IMR-90 (cell line): ENCODE data around the gene SOX11. TPM values are rescaled to one million over a fixed set of nuclear protein-coding genes. Genes with fewer than 3 reads are reported as not detected.

Experiments used
- ATAC-seq: fragments of 200-7000 bp; cut with Tn5 transposase; 2 replicates; pipeline ENCODE4 v1.9.1; 2020; ENCODE audit warnings: low read depth, mild to moderate bottlenecking, moderate library complexity
- BruUV-seq: library from RNA; stranded (reverse); fragments of 400-500 nt; replicated peaks from 2 replicates; lab custom pipeline; 2021; lab: Mats Ljungman, UMichigan
- CTCF ChIA-PET: fragments of 300-600 bp; formaldehyde crosslinking; extraction: SDS; loops from one replicate; lab custom pipeline; 2021; ENCODE audit warnings: antibody characterized with exemption; lab: Yijun Ruan, JAX
- POLR2A ChIA-PET: fragments of 300-600 bp; sonication (Branson Sonifier 250); formaldehyde crosslinking; loops from one replicate; lab custom pipeline; 2022; ENCODE audit warnings: antibody characterized with exemption; ENCODE audit not compliant: unreplicated experiment; lab: Charles Lee
- DNase-seq: peaks from one replicate; pipeline ENCODE4 v3.0.0; 2013
- H2AFZ ChIP-seq: replicated peaks from 2 replicates; pipeline ENCODE3; 2013; ENCODE audit warnings: low read length, mild to moderate bottlenecking; ENCODE audit not compliant: poor library complexity
- H2AK5ac ChIP-seq: 2 replicates; pipeline ENCODE4 v1.6.1; 2013; ENCODE audit warnings: low read depth, low read length, inconsistent platforms
- H2AK9ac ChIP-seq: replicated peaks from 2 replicates; pipeline ENCODE3; 2013; ENCODE audit warnings: mild to moderate bottlenecking, low read depth, low read length, moderate library complexity; ENCODE audit not compliant: poor library complexity
- H2BK120ac ChIP-seq: 2 replicates; pipeline ENCODE4 v1.6.1; 2013; ENCODE audit warnings: low read depth, low read length, inconsistent platforms
- H2BK15ac ChIP-seq: 3 replicates; pipeline ENCODE4 v1.6.1; 2013; ENCODE audit warnings: low read depth, low read length, inconsistent platforms
- H2BK20ac ChIP-seq: 2 replicates; pipeline ENCODE4 v1.6.1; 2013; ENCODE audit warnings: low read depth, mild to moderate bottlenecking, inconsistent platforms, low read length, moderate library complexity
- H2BK5ac ChIP-seq: 2 replicates; pipeline ENCODE4 v1.6.1; 2013; ENCODE audit warnings: mild to moderate bottlenecking, low read depth, low read length, inconsistent platforms; ENCODE audit not compliant: poor library complexity, severe bottlenecking
- H3K14ac ChIP-seq: replicated peaks from 2 replicates; pipeline ENCODE4 v1.6.1; 2013; ENCODE audit warnings: low read depth, low read length, inconsistent platforms
- H3K18ac ChIP-seq: 2 replicates; pipeline ENCODE4 v1.6.1; 2013; ENCODE audit warnings: low read depth, low read length, control low read depth
- H3K23ac ChIP-seq: 2 replicates; pipeline ENCODE4 v1.6.1; 2013; ENCODE audit warnings: low read depth, low read length, inconsistent platforms
- H3K27ac ChIP-seq: 2 replicates; pipeline ENCODE4 v1.5.1; 2013; ENCODE audit warnings: mild to moderate bottlenecking, control low read depth, low read length; ENCODE audit not compliant: insufficient read depth
- H3K27me3 ChIP-seq: 2 replicates; pipeline ENCODE4 v1.6.1; 2013; ENCODE audit warnings: low read length; ENCODE audit not compliant: control insufficient read depth, insufficient read depth
- H3K36me3 ChIP-seq: 2 replicates; pipeline ENCODE4 v1.6.1; 2013; ENCODE audit warnings: low read length, mixed read lengths; ENCODE audit not compliant: control insufficient read depth, insufficient read depth
- H3K4ac ChIP-seq: 2 replicates; pipeline ENCODE4 v1.6.1; 2013; ENCODE audit warnings: low read depth, low read length, inconsistent platforms
- H3K4me1 ChIP-seq: 2 replicates; pipeline ENCODE4 v1.6.1; 2013; ENCODE audit warnings: low read length, mixed read lengths; ENCODE audit not compliant: control insufficient read depth, insufficient read depth
- H3K4me2 ChIP-seq: 2 replicates; pipeline ENCODE4 v1.6.1; 2013; ENCODE audit warnings: low read depth, mild to moderate bottlenecking, control low read depth, low read length, moderate library complexity
- H3K4me3 ChIP-seq: 2 replicates; pipeline ENCODE4 v1.5.1; 2013; ENCODE audit warnings: low read depth, mild to moderate bottlenecking, control low read depth, low read length, moderate library complexity; ENCODE audit not compliant: insufficient read depth
- H3K56ac ChIP-seq: 2 replicates; pipeline ENCODE4 v1.6.1; 2013; ENCODE audit warnings: low read length, inconsistent platforms; ENCODE audit not compliant: insufficient read depth; ENCODE audit errors: extremely low read depth
- H3K79me1 ChIP-seq, 2 experiments: 2 replicates each; pipeline ENCODE4 v1.6.1; 2013; ENCODE audit warnings: low read length in 2 of 2, inconsistent platforms in 1 of 2, low read depth in 1 of 2
- H3K9ac ChIP-seq: 2 replicates; pipeline ENCODE4 v1.6.1; 2013; ENCODE audit warnings: low read depth, low read length, control low read depth
- H3K9me1 ChIP-seq: 2 replicates; pipeline ENCODE4 v1.6.1; 2013; ENCODE audit warnings: low read length, inconsistent platforms; ENCODE audit not compliant: insufficient read depth
- H3K9me3 ChIP-seq: 2 replicates; pipeline ENCODE4 v1.6.1; 2013; ENCODE audit warnings: low read length; ENCODE audit not compliant: control insufficient read depth, insufficient read depth
- H4K20me1 ChIP-seq: 2 replicates; pipeline ENCODE4 v1.6.1; 2013; ENCODE audit warnings: low read length, inconsistent platforms; ENCODE audit not compliant: insufficient read depth
- H4K5ac ChIP-seq: 2 replicates; pipeline ENCODE4 v1.6.1; 2013; ENCODE audit warnings: mild to moderate bottlenecking, low read depth, low read length, control low read depth
- H4K8ac ChIP-seq, 2 experiments: 2 replicates each; pipeline ENCODE4 v1.6.1; 2013; ENCODE audit warnings: low read depth in 2 of 2, low read length in 2 of 2, control low read depth in 1 of 2, inconsistent platforms in 1 of 2
- H4K91ac ChIP-seq: 2 replicates; pipeline ENCODE4 v1.6.1; 2013; ENCODE audit warnings: low read depth, low read length, inconsistent platforms; ENCODE audit not compliant: insufficient read depth
- CEBPB ChIP-seq: IDR thresholded peaks from 2 replicates; pipeline ENCODE4 v1.6.1; 2012; ENCODE audit warnings: low read depth, low read length, improper control_type of control experiment
- CHD1 ChIP-seq: IDR thresholded peaks from 2 replicates; pipeline ENCODE4 v1.6.1; 2012; ENCODE audit warnings: low read depth, low read length, improper control_type of control experiment
- CTCF ChIP-seq: conservative IDR thresholded peaks from 2 replicates; pipeline ENCODE4 v1.5.1; 2012; ENCODE audit warnings: mild to moderate bottlenecking, low read depth, low read length, improper control_type of control experiment
- MAZ ChIP-seq: IDR thresholded peaks from 2 replicates; pipeline ENCODE4 v1.6.1; 2012; ENCODE audit warnings: low read depth, mild to moderate bottlenecking, low read length, improper control_type of control experiment, moderate library complexity, borderline replicate concordance
- NFE2L2 ChIP-seq: fragments of 150-350 bp; IDR thresholded peaks from 2 replicates; pipeline ENCODE4 v1.6.1; 2016; ENCODE audit warnings: low read depth, mild to moderate bottlenecking, low read length
- RFX5 ChIP-seq: IDR thresholded peaks from 2 replicates; pipeline ENCODE4 v1.8.0; 2012; ENCODE audit warnings: low read depth, mild to moderate bottlenecking, low read length, moderate library complexity
- WGBS, 2 experiments: methylation state at CpG; one replicate each; pipeline versions ENCODE4 v1.1.5 to v1.1.7; 2013; ENCODE audit warnings: missing lambda C conversion rate in 2 of 2; ENCODE audit not compliant: insufficient read length in 1 of 2; ENCODE audit errors: extremely low coverage in 2 of 2; 5-methylcytosine and 5-hydroxymethylcytosine counted together
- dilution Hi-C: fragments of 300-500 bp; cut with HindIII; formaldehyde crosslinking; loops from one replicate; pipeline ENCODE4 v1.14.3; 2018; ENCODE audit warnings: low sequenced_read_pairs; ENCODE audit not compliant: unreplicated experiment
- in situ Hi-C: fragments of 300-500 bp; cut with MboI; formaldehyde crosslinking; loops from 3 replicates; pipeline ENCODE4 v1.14.3; 2019; ENCODE audit warnings: low sequenced_read_pairs, inconsistent platforms, mixed read lengths
- intact Hi-C: fragments of 100-400 bp; cut with micrococcal nuclease; formaldehyde crosslinking; loops from 2 replicates; pipeline ENCODE4 v1.10.0; 2022
- polyA plus RNA-seq, 3 experiments: library from polyadenylated mRNA; depleted of rRNA; stranded (reverse); fragments of >200 nt; gene quantifications; 2 replicates each; pipeline ENCODE4 v1.2.3, GENCODE V29; 2012; ENCODE audit warnings: low replicate concordance in 1 of 3
- total RNA-seq: library from RNA; depleted of rRNA; stranded (reverse); fragments of >200 nt; gene quantifications from 2 replicates; pipeline ENCODE4 v1.2.3, GENCODE V29; 2012

Gene SOX11
- total and polyA plus RNA-seq, 2 of the 4 experiments (the other 2 are of a cell fraction) = 1.9 to 2.2 TPM

DNA sequence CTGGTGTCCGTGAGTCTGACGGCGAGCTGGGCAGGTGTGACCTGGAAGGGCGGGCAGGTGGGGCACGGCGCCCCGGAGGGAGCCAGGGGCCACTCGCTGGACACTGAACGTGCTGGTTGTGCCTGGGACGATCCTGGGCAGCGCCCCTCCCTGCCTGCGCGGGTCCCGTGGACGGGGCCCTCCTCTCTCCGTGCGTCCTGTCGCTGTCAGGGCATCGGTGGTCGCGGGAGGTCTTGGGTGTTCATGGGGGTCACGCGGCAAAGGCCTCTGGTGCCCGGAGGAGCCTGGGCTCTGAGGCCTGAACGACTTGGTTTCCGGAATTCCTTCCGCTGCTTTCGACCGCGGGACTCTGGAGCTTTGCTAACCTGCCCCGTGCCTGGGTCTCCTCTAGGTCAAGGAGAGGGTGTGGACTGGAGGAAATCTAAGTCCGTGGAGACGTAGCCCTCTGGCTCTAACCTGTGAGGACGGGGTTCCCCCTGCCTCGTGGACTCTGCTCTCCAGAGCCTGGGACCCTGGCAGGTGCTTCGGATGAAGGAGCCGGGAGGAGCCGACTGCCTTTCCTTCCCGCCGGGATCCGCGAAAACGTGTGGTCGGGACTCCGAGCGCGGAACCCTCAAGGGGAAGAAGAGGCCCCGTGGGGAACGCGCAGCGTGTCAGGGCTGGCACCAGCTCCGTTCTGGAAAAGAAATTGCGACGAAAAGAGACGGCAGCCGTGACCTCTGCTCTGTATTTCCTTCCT, 14.7 kb downstream of the SOX11 start:
- WGBS, 2 experiments = 83% methylated on average over 18 of the region's 56 CpGs; no CpG with 5 or more reads in 1 of the 2 experiments
- Histone ChIP-seq H3K4me2 (no peak overlapping the region), H3K23ac (no peak overlapping the region), H4K8ac (no peak overlapping the region), H2AK5ac (no peak overlapping the region), H3K36me3 (no peaks in the 10 kb centered on the region), H3K9me1 (no peaks in the 10 kb centered on the region), H2BK5ac (no peak overlapping the region), H3K56ac (no peak overlapping the region), H3K14ac (no peak overlapping the region), H4K20me1 (no peaks in the 10 kb centered on the region), H3K4me3 (no peak overlapping the region), H3K9ac (no peak overlapping the region), H2BK120ac (no peak overlapping the region), H3K79me1 (no peaks in the 10 kb centered on the region), H4K5ac (no peak overlapping the region), H2BK20ac (no peak overlapping the region), H3K4ac (no peak overlapping the region), H2AK9ac (no peak overlapping the region), H3K18ac (no peak overlapping the region), H3K4me1 (peaks cover 1% of the 10 kb centered on the region; the same call in 1 of the 2 replicates), H3K27me3 (peaks cover 6% of the 10 kb centered on the region), H4K91ac (no peak overlapping the region), H2AFZ (no peak overlapping the region), H2BK15ac (no peak overlapping the region), H3K9me3 (no peaks in the 10 kb centered on the region), H3K27ac (no peak overlapping the region)
- TF ChIP-seq NFE2L2 (no peak), CTCF (no peak), CEBPB (no peak), RFX5 (no peak), MAZ (no peak), CHD1 (no peak)
- BruUV-seq = no TSS peak
- intact Hi-C loops = no loop called here
- CTCF ChIA-PET = no interaction called here
- POLR2A ChIA-PET = no interaction called here
- in situ Hi-C loops = no loop called here
- ATAC-seq = no peak
- dilution Hi-C loops = no loop called here
- DNase-seq = no peak
